HepG2 (cell line): Measurements from ENCODE around the gene NFKBIZ. TPM values are rescaled to one million over a fixed set of nuclear protein-coding genes. Genes with fewer than 3 reads are reported as not detected.

Experiments used
- ATAC-seq: fragments of 200-7000 bp; cut with Tn5 transposase; 3 replicates; pipeline ENCODE4 v1.9.1; 2020; ENCODE audit warnings: mild to moderate bottlenecking, moderate library complexity
- BruUV-seq: library from RNA; stranded (reverse); fragments of 400-500 nt; replicated peaks from 2 replicates; lab custom pipeline; 2021; lab: Mats Ljungman, UMichigan
- CTCF ChIA-PET: fragments of 300-600 bp; formaldehyde crosslinking; extraction: SDS; loops from one replicate; lab custom pipeline; 2021; ENCODE audit warnings: low total read pairs, inconsistent platforms, low intra/inter-chr PET ratio; lab: Yijun Ruan, JAX
- POLR2A ChIA-PET: fragments of 350-600 bp; sonication (Branson Sonifier 250); formaldehyde crosslinking; loops from one replicate; lab custom pipeline; 2020; ENCODE audit warnings: antibody characterized with exemption, inconsistent platforms; lab: Yijun Ruan, JAX
- DNase-seq: peaks from one replicate; pipeline ENCODE4 v3.0.0-alpha.2; 2015; ENCODE audit warnings: low spot score
- FAIRE-seq: peaks from 3 replicates; lab custom pipeline; 2011; peaks lifted over from hg19 to GRCh38; lab: Jason Lieb, UNC
- H2AFZ ChIP-seq: one replicate; pipeline ENCODE4 v1.6.1; 2011; ENCODE audit warnings: low read length, inconsistent platforms
- H3K27ac ChIP-seq: fragments of 300-600 bp; 3 replicates; pipeline ENCODE4 v1.8.0; 2011; ENCODE audit warnings: mixed run types, mild to moderate bottlenecking, mixed read lengths, low read length, inconsistent platforms; ENCODE audit not compliant: insufficient read depth; ENCODE audit errors: extremely low read length
- H3K27me3 ChIP-seq, 2 experiments: fragments of 200-600 bp in 1 of 2; 2 replicates in 1 of 2; 3 replicates in 1 of 2; pipeline versions ENCODE4 v1.6.0 to v1.8.0; 2011; ENCODE audit warnings: low read length in 2 of 2, mild to moderate bottlenecking in 2 of 2, moderate library complexity in 2 of 2, inconsistent platforms in 1 of 2; ENCODE audit not compliant: insufficient read depth in 2 of 2, control insufficient read depth in 1 of 2
- H3K36me3 ChIP-seq, 2 experiments: fragments of 200-600 bp in 1 of 2; replicated peaks in 1 of 2; 2 replicates in 1 of 2; 3 replicates in 1 of 2; pipeline versions ENCODE4 v1.5.1 to v1.8.0; 2011; ENCODE audit warnings: low read length in 2 of 2, inconsistent platforms in 1 of 2; ENCODE audit not compliant: insufficient read depth in 2 of 2, control insufficient read depth in 1 of 2
- H3K4me1 ChIP-seq: 2 replicates; pipeline ENCODE4 v1.5.1; 2012; ENCODE audit warnings: low read length, inconsistent platforms; ENCODE audit not compliant: insufficient read depth
- H3K4me2 ChIP-seq: 2 replicates; pipeline ENCODE4 v1.6.0; 2011; ENCODE audit warnings: low read depth, low read length, inconsistent platforms
- H3K4me3 ChIP-seq, 3 experiments: fragments of 200-600 bp in 1 of 3; sonication (generic), shearing (Covaris generic) in 1 of 3; replicated peaks in 1 of 3; 2 replicates each; pipeline ENCODE4 v1.5.1; 2011 to 2016; ENCODE audit warnings: low read length in 3 of 3, inconsistent platforms in 2 of 3, low read depth in 2 of 3, mild to moderate bottlenecking in 2 of 3, control low read depth in 1 of 3, mixed read lengths in 1 of 3; ENCODE audit not compliant: insufficient read depth in 1 of 3
- H3K79me2 ChIP-seq: one replicate; pipeline ENCODE4 v1.6.1; 2011; ENCODE audit warnings: low read length, inconsistent platforms; ENCODE audit not compliant: insufficient read depth
- H3K9ac ChIP-seq: 2 replicates; pipeline ENCODE4 v1.6.0; 2011; ENCODE audit warnings: mild to moderate bottlenecking, low read depth, low read length, inconsistent platforms; ENCODE audit not compliant: insufficient read depth
- H3K9me3 ChIP-seq: 2 replicates; pipeline ENCODE4 v1.5.1; 2012; ENCODE audit warnings: mild to moderate bottlenecking, low read length
- H4K20me1 ChIP-seq: 2 replicates; pipeline ENCODE4 v1.6.0; 2011; ENCODE audit warnings: inconsistent platforms, mild to moderate bottlenecking, low read length, moderate library complexity; ENCODE audit not compliant: insufficient read depth
- ATF7-NPFF ChIP-seq: sonication (generic); formaldehyde crosslinking; IDR thresholded peaks from 2 replicates; pipeline ENCODE4 v1.8.1; 2023; ENCODE audit warnings: mild to moderate bottlenecking, low read depth, missing genetic modification reagents, moderate library complexity
- CBX2 ChIP-seq, 2 experiments: fragments of 200-600 bp in 1 of 2; sonication (generic); formaldehyde crosslinking in 1 of 2; IDR thresholded peaks; 2 replicates each; pipeline versions ENCODE4 v1.7.0 to v1.8.1; 2018 to 2022; ENCODE audit warnings: low read depth in 2 of 2, low read length in 1 of 2, mild to moderate bottlenecking in 1 of 2, missing genetic modification reagents in 1 of 2
- CBX5 ChIP-seq: sonication (generic); formaldehyde crosslinking; IDR thresholded peaks from 2 replicates; pipeline ENCODE4 v1.4.0; 2020; ENCODE audit warnings: missing genetic modification reagents, borderline replicate concordance
- GZF1 ChIP-seq: sonication (generic); formaldehyde crosslinking; IDR thresholded peaks from 2 replicates; pipeline ENCODE4 v1.5.1; 2020; ENCODE audit warnings: mild to moderate bottlenecking, missing genetic modification reagents
- KAT7 ChIP-seq: IDR thresholded peaks from 2 replicates; pipeline ENCODE4 v1.6.1; 2018; ENCODE audit warnings: borderline replicate concordance, missing compliant biosample characterization
- MED13 ChIP-seq: sonication (generic); formaldehyde crosslinking; IDR thresholded peaks from 2 replicates; pipeline ENCODE4 v1.5.0; 2020; ENCODE audit warnings: missing genetic modification reagents
- MZF1 ChIP-seq: sonication (generic); formaldehyde crosslinking; IDR thresholded peaks from 2 replicates; pipeline ENCODE4 v1.8.1; 2023; ENCODE audit warnings: mild to moderate bottlenecking, missing genetic modification reagents, borderline replicate concordance
- PHB2 ChIP-seq: fragments of 450-650 bp; IDR thresholded peaks from 2 replicates; pipeline ENCODE4 v1.6.1; 2018; ENCODE audit not compliant: partially characterized antibody
- RBM39 ChIP-seq: fragments of 200-400 bp; formaldehyde crosslinking; IDR thresholded peaks from one replicate; pipeline ENCODE4 v1.6.1; 2018; ENCODE audit warnings: antibody characterized with exemption, mild to moderate bottlenecking, low read depth, low read length; ENCODE audit not compliant: poor library complexity, severe bottlenecking
- RFX3 ChIP-seq: IDR thresholded peaks from 2 replicates; pipeline ENCODE4 v1.6.1; 2016; ENCODE audit warnings: missing biosample characterization, missing genetic modification reagents
- TCF12 ChIP-seq, 2 experiments: fragments of 450-650 bp in 1 of 2; sonication (generic) in 1 of 2; formaldehyde crosslinking in 1 of 2; IDR thresholded peaks; 2 replicates each; pipeline versions ENCODE4 v1.6.1 to v1.8.0; 2017 to 2022; ENCODE audit warnings: antibody characterized with exemption in 1 of 2, mild to moderate bottlenecking in 1 of 2, missing genetic modification reagents in 1 of 2, moderate library complexity in 1 of 2
- ZFP36 ChIP-seq: fragments of 150-350 bp; IDR thresholded peaks from 2 replicates; pipeline ENCODE4 v1.6.1; 2018; ENCODE audit warnings: borderline replicate concordance, low read length, low read depth; ENCODE audit not compliant: partially characterized antibody
- ZMAT3 ChIP-seq: sonication (generic); formaldehyde crosslinking; conservative IDR thresholded peaks from 2 replicates; pipeline ENCODE4 v1.7.0; 2021; ENCODE audit warnings: missing genetic modification reagents
- ZNF333 ChIP-seq: sonication (generic); formaldehyde crosslinking; IDR thresholded peaks from 2 replicates; pipeline ENCODE4 v1.4.0; 2020; ENCODE audit warnings: mild to moderate bottlenecking, missing genetic modification reagents, borderline replicate concordance
- ZNF431 ChIP-seq: sonication (generic); formaldehyde crosslinking; IDR thresholded peaks from 2 replicates; pipeline ENCODE4 v1.9.0; 2022; ENCODE audit warnings: missing genetic modification reagents, low read depth, mild to moderate bottlenecking, borderline replicate concordance
- ZNF547 ChIP-seq: sonication (generic); formaldehyde crosslinking; IDR thresholded peaks from 2 replicates; pipeline ENCODE4 v1.5.1; 2020; ENCODE audit warnings: mild to moderate bottlenecking, missing genetic modification reagents
- ZNF83 ChIP-seq: sonication (generic); formaldehyde crosslinking; IDR thresholded peaks from 2 replicates; pipeline ENCODE4 v1.4.0; 2020; ENCODE audit warnings: missing genetic modification reagents, mild to moderate bottlenecking, borderline replicate concordance
- ZSCAN21 ChIP-seq: sonication (generic); formaldehyde crosslinking; IDR thresholded peaks from 2 replicates; pipeline ENCODE4 v1.8.0; 2022; ENCODE audit warnings: mild to moderate bottlenecking, missing genetic modification reagents, moderate library complexity, borderline replicate concordance
- WGBS: methylation state at CpG from one replicate; pipeline ENCODE4 v1.1.6; 2017; ENCODE audit warnings: low lambda C conversion rate; 5-methylcytosine and 5-hydroxymethylcytosine counted together
- in situ Hi-C: cut with HindIII; loops from 2 replicates; pipeline ENCODE4 v1.10.0; 2017; ENCODE audit warnings: low pct_unique_long_range_greater_than_20kb; ENCODE audit not compliant: extremely low pct_ligation_motif_present
- intact Hi-C: fragments of 100-400 bp; cut with micrococcal nuclease; formaldehyde crosslinking; loops from one replicate; pipeline ENCODE4 v1.10.0; 2022; ENCODE audit not compliant: unreplicated experiment
- polyA plus RNA-seq, 8 experiments: library from polyadenylated mRNA; depleted of rRNA in 3 of 8; stranded (reverse) in 7 of 8; unstranded in 1 of 8; fragments of >200 nt; fragmentation: Illumina TruSeq in 4 of 8; extraction: Trizol in 4 of 8; gene quantifications; 2 replicates each; pipeline versions ENCODE4 v1.2.1 to v1.2.3, GENCODE V29; 2011 to 2016; ENCODE audit warnings: low read depth in 4 of 8, missing spikeins in 1 of 8, mixed read lengths in 1 of 8; ENCODE audit not compliant: insufficient read depth in 1 of 8
- total RNA-seq, 5 experiments: library from RNA; depleted of rRNA; stranded (reverse); fragments of >200 nt; fragmentation: Illumina TruSeq; extraction: Trizol; gene quantifications; 2 replicates each; pipeline ENCODE4 v1.2.3, GENCODE V29; 2016; ENCODE audit warnings: low read depth in 1 of 5
- TF ChIP-seq, protein P1 (sequence below): sonication (generic); formaldehyde crosslinking; IDR thresholded peaks from 2 replicates; pipeline ENCODE4 v1.4.0; 2020; ENCODE audit warnings: missing genetic modification reagents, borderline replicate concordance
- TF ChIP-seq, protein P2 (sequence below): sonication (generic); formaldehyde crosslinking; IDR thresholded peaks from 2 replicates; pipeline ENCODE4 v1.5.0; 2020; ENCODE audit warnings: missing genetic modification reagents, mild to moderate bottlenecking, borderline replicate concordance

The NFKBIZ gene
- total and polyA plus RNA-seq, 2 of the 13 experiments (the other 11 are each of a cell fraction or from before 2014, with no cell fraction given) = 25.9 to 60.6 TPM

DNA sequence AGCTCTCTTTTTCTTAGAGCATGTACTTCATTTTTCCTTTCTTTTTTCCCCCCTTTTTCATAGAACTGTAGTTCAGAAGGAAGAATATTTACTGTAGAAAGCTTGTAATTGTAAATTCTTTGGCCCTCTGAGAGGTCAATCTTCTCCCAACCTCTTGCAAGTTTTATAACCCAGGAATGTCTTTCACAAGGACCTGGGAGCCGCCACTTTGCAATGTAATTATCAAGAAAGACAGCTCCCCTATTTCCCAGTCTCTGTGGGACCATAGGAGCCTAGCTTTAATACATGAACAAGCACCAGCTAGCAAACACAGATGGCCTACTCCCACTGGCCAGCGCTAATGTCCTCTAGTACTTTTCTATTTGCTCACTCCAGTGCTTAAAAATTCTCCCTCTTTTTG, 51.4 kb downstream of the NFKBIZ start:
- Histone ChIP-seq H3K27me3 (no peaks in the 10 kb centered on the region), H3K4me1 (no peaks in the 10 kb centered on the region), H4K20me1 (no peaks in the 10 kb centered on the region), H3K36me3 (no peaks in the 10 kb centered on the region), H2AFZ (no peak overlapping the region), H3K4me3 (no peak overlapping the region), H3K79me2 (no peaks in the 10 kb centered on the region), H3K27ac (no peak overlapping the region), H3K9me3 (no peaks in the 10 kb centered on the region), H3K9ac (no peak overlapping the region), H3K4me2 (no peak overlapping the region)
- no TSS peak for BruUV-seq
- ChIA-PET CTCF (no interaction called here), POLR2A (no interaction called here)
- no peak for FAIRE-seq
- intact Hi-C loops (no loop called here), in situ Hi-C loops (no loop called here)
- WGBS = 40% methylated on average over 2 of the region's 2 CpGs
- ATAC-seq = no peak
- DNase-seq = no peak
- TF ChIP-seq ZNF431 = no peak
- no peak for TF ChIP-seq ZNF547
- TF ChIP-seq ZNF83 = no peak
- TF ChIP-seq MED13 = no peak
- no peak for TF ChIP-seq TCF12 (IDR thresholded peaks at IDR 0.05)
- no peak for TF ChIP-seq TCF12 (CRISPR knock-in tag; IDR thresholded peaks at IDR 0.05)
- no peak for TF ChIP-seq ZMAT3
- TF ChIP-seq PHB2 = no peak
- no peak for TF ChIP-seq CBX2 (IDR thresholded peaks at IDR 0.05; ENCODE audit: low read depth, low read length)
- TF ChIP-seq CBX2 (CRISPR knock-in tag; IDR thresholded peaks at IDR 0.05; ENCODE audit: low read depth) = no peak
- TF ChIP-seq MZF1 (CRISPR knock-in tag) = no peak
- TF ChIP-seq, protein P1, sequence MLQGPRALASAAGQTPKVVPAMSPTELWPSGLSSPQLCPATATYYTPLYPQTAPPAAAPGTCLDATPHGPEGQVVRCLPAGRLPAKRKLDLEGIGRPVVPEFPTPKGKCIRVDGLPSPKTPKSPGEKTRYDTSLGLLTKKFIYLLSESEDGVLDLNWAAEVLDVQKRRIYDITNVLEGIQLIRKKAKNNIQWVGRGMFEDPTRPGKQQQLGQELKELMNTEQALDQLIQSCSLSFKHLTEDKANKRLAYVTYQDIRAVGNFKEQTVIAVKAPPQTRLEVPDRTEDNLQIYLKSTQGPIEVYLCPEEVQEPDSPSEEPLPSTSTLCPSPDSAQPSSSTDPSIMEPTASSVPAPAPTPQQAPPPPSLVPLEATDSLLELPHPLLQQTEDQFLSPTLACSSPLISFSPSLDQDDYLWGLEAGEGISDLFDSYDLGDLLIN = no peak
- no peak for TF ChIP-seq CBX5
- TF ChIP-seq ZNF333 = no peak
- no peak for TF ChIP-seq ZFP36
- TF ChIP-seq, protein P2, sequence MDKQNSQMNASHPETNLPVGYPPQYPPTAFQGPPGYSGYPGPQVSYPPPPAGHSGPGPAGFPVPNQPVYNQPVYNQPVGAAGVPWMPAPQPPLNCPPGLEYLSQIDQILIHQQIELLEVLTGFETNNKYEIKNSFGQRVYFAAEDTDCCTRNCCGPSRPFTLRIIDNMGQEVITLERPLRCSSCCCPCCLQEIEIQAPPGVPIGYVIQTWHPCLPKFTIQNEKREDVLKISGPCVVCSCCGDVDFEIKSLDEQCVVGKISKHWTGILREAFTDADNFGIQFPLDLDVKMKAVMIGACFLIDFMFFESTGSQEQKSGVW (CRISPR knock-in tag) = no peak
- no peak for TF ChIP-seq RFX3 (CRISPR knock-in tag)
- TF ChIP-seq ZSCAN21 (CRISPR knock-in tag) = no peak
- TF ChIP-seq GZF1 (CRISPR knock-in tag) = no peak
- no peak for TF ChIP-seq KAT7 (CRISPR knock-in tag)
- no peak for TF ChIP-seq ATF7-NPFF (CRISPR knock-in tag)
- no peak for TF ChIP-seq RBM39
